Putamen (tissue), 1 donor: ENCODE results near the gene ADAMTS13.
"Not testable (repeated sequence)": the region's sequence is repeated elsewhere in the genome, so short reads cannot be mapped to it uniquely, and the experiment has no call there.

Experiments used
- DNase-seq: peaks from one replicate; pipeline ENCODE4 v3.0.0-alpha.2; 2016; ENCODE audit warnings: low spot score

The ADAMTS13 gene

GRCh38 chr9:133425049-133425632, 3.0 kb downstream of the ADAMTS13 start:
- DNase-seq: no peak

GRCh38 chr9:133426011-133426410, 3.8 kb downstream of the ADAMTS13 start:
- no peak for DNase-seq

GRCh38 chr9:133427658-133428348, 5.6 kb downstream of the ADAMTS13 start:
- DNase-seq: no peak

GRCh38 chr9:133428617-133429101, 6.5 kb downstream of the ADAMTS13 start:
- no peak for DNase-seq

- DNase-seq: no peak
Observed at GRCh38 chr9:133429214-133429613, 7.0 kb downstream of the ADAMTS13 start.

GRCh38 chr9:133429641-133430161, 7.5 kb downstream of the ADAMTS13 start:
- DNase-seq: no peak

GRCh38 chr9:133430244-133430643, 8.1 kb downstream of the ADAMTS13 start:
- no peak for DNase-seq

- no peak for DNase-seq
Observed at GRCh38 chr9:133433351-133433843, 11.2 kb downstream of the ADAMTS13 start.

- DNase-seq: no peak
Observed at GRCh38 chr9:133436681-133437080, 14.5 kb downstream of the ADAMTS13 start.

GRCh38 chr9:133437753-133438531, 15.8 kb downstream of the ADAMTS13 start:
- DNase-seq: no peak

- DNase-seq: no peak
Observed at GRCh38 chr9:133439337-133439736, 17.2 kb downstream of the ADAMTS13 start.

- no peak for DNase-seq
Observed at GRCh38 chr9:133440874-133441273, 18.7 kb downstream of the ADAMTS13 start.

- no peak for DNase-seq
Observed at GRCh38 chr9:133441571-133441970, 19.4 kb downstream of the ADAMTS13 start.

GRCh38 chr9:133443248-133443647, 21.1 kb downstream of the ADAMTS13 start:
- DNase-seq: no peak

- no peak for DNase-seq
Observed at GRCh38 chr9:133443982-133444381, 21.8 kb downstream of the ADAMTS13 start.

GRCh38 chr9:133445293-133445969, 23.3 kb downstream of the ADAMTS13 start:
- DNase-seq: no peak

GRCh38 chr9:133448487-133448972, 26.4 kb downstream of the ADAMTS13 start:
- DNase-seq: no peak

- no peak for DNase-seq
Observed at GRCh38 chr9:133449760-133450159, 27.6 kb downstream of the ADAMTS13 start.

GRCh38 chr9:133451865-133452264, 29.7 kb downstream of the ADAMTS13 start:
- DNase-seq: not testable (repeated sequence)

GRCh38 chr9:133452562-133452961, 30.4 kb downstream of the ADAMTS13 start:
- DNase-seq: no peak

GRCh38 chr9:133453651-133454050, 31.5 kb downstream of the ADAMTS13 start:
- no peak for DNase-seq

GRCh38 chr9:133454325-133454724, 32.2 kb downstream of the ADAMTS13 start:
- no peak for DNase-seq
